Mesenchymal stem cell (in vitro differentiated cells and primary cell): ENCODE measurements around the gene KSR1.

ENCODE experiments used
- DNase-seq: peaks from one replicate; pipeline ENCODE4 v3.0.0-alpha.2; 2013
- H2AFZ ChIP-seq: one replicate; pipeline ENCODE4 v1.6.1; 2013; ENCODE audit warnings: low read depth, mild to moderate bottlenecking, control low read depth, inconsistent platforms, low read length, moderate library complexity
- H2AK5ac ChIP-seq: 2 replicates; pipeline ENCODE4 v1.6.1; 2013; ENCODE audit warnings: low read length, moderate library complexity, mild to moderate bottlenecking, inconsistent platforms; ENCODE audit not compliant: severe bottlenecking
- H2BK120ac ChIP-seq: one replicate; pipeline ENCODE4 v1.6.1; 2013; ENCODE audit warnings: low read depth, mild to moderate bottlenecking, inconsistent platforms, low read length, moderate library complexity
- H2BK12ac ChIP-seq, 2 experiments: one replicate each; pipeline ENCODE4 v1.6.1; 2013; ENCODE audit warnings: inconsistent platforms in 2 of 2, low read length in 2 of 2, mild to moderate bottlenecking in 2 of 2, moderate library complexity in 2 of 2, control low read depth in 1 of 2
- H2BK15ac ChIP-seq: one replicate; pipeline ENCODE4 v1.6.1; 2013; ENCODE audit warnings: mild to moderate bottlenecking, low read depth, inconsistent platforms; ENCODE audit not compliant: poor library complexity, severe bottlenecking
- H2BK5ac ChIP-seq: 2 replicates; pipeline ENCODE4 v1.6.1; 2013; ENCODE audit warnings: low read depth, mild to moderate bottlenecking, low read length, control low read depth, inconsistent platforms; ENCODE audit not compliant: poor library complexity, severe bottlenecking
- H3K14ac ChIP-seq, 2 experiments: one replicate each; pipeline ENCODE4 v1.6.1; 2013; ENCODE audit warnings: inconsistent platforms in 2 of 2, low read length in 2 of 2, control low read depth in 1 of 2, mild to moderate bottlenecking in 1 of 2, moderate library complexity in 1 of 2
- H3K18ac ChIP-seq, 2 experiments: one replicate each; pipeline ENCODE4 v1.6.1; 2013; ENCODE audit warnings: inconsistent platforms in 2 of 2, low read length in 2 of 2, control low read depth in 1 of 2, low read depth in 1 of 2, mild to moderate bottlenecking in 1 of 2
- H3K23ac ChIP-seq, 2 experiments: one replicate each; pipeline ENCODE4 v1.6.1; 2013; ENCODE audit warnings: inconsistent platforms in 2 of 2, low read length in 2 of 2, mild to moderate bottlenecking in 2 of 2, moderate library complexity in 2 of 2, control low read depth in 1 of 2
- H3K27ac ChIP-seq: 2 replicates; pipeline ENCODE4 v1.5.1; 2013; ENCODE audit warnings: mild to moderate bottlenecking, moderate library complexity, low read length, control low read depth, inconsistent platforms; ENCODE audit not compliant: poor library complexity, severe bottlenecking
- H3K27me3 ChIP-seq, 2 experiments: 2 replicates each; pipeline versions ENCODE4 v1.6.1 to v1.7.0; 2013; ENCODE audit warnings: low read length in 2 of 2, mild to moderate bottlenecking in 2 of 2, moderate library complexity in 2 of 2, control low read depth in 1 of 2, inconsistent platforms in 1 of 2; ENCODE audit not compliant: control insufficient read depth in 1 of 2, insufficient read depth in 1 of 2
- H3K36me3 ChIP-seq, 2 experiments: 2 replicates each; pipeline versions ENCODE4 v1.6.1 to v1.7.0; 2013; ENCODE audit warnings: low read length in 2 of 2, control low read depth in 1 of 2, inconsistent platforms in 1 of 2, low read depth in 1 of 2, mild to moderate bottlenecking in 1 of 2; ENCODE audit not compliant: insufficient read depth in 2 of 2, control insufficient read depth in 1 of 2
- H3K4ac ChIP-seq, 2 experiments: one replicate each; pipeline ENCODE4 v1.6.1; 2013; ENCODE audit warnings: inconsistent platforms in 2 of 2, low read length in 2 of 2, mild to moderate bottlenecking in 2 of 2, moderate library complexity in 2 of 2, control low read depth in 1 of 2, low read depth in 1 of 2
- H3K4me1 ChIP-seq: 2 replicates; pipeline ENCODE4 v1.6.1; 2013; ENCODE audit warnings: low read depth, low read length, control low read depth; ENCODE audit not compliant: control insufficient read depth, insufficient read depth
- H3K4me2 ChIP-seq: 2 replicates; pipeline ENCODE4 v1.6.1; 2013; ENCODE audit warnings: low read length, mild to moderate bottlenecking, inconsistent platforms; ENCODE audit not compliant: poor library complexity, severe bottlenecking
- H3K4me3 ChIP-seq, 2 experiments: 2 replicates each; pipeline versions ENCODE4 v1.5.1 to v1.7.0; 2013; ENCODE audit warnings: low read length in 2 of 2, mild to moderate bottlenecking in 2 of 2, control low read depth in 1 of 2, low read depth in 1 of 2; ENCODE audit not compliant: insufficient read depth in 1 of 2
- H3K79me1 ChIP-seq: replicated peaks from 2 replicates; pipeline ENCODE4 v1.6.1; 2013; ENCODE audit warnings: mild to moderate bottlenecking, control low read depth, low read length, inconsistent platforms; ENCODE audit not compliant: poor library complexity, severe bottlenecking
- H3K9ac ChIP-seq: 2 replicates; pipeline ENCODE4 v1.7.0; 2013; ENCODE audit warnings: mild to moderate bottlenecking, low read length, moderate library complexity
- H3K9me3 ChIP-seq: 2 replicates; pipeline ENCODE4 v1.7.0; 2013; ENCODE audit warnings: mild to moderate bottlenecking, low read length; ENCODE audit not compliant: control insufficient read depth
- H4K8ac ChIP-seq: one replicate; pipeline ENCODE4 v1.6.1; 2013; ENCODE audit warnings: inconsistent platforms, mild to moderate bottlenecking, low read length, moderate library complexity
- H4K91ac ChIP-seq: one replicate; pipeline ENCODE4 v1.6.1; 2013; ENCODE audit warnings: mild to moderate bottlenecking, low read length, inconsistent platforms
- WGBS: methylation state at CpG from one replicate; pipeline ENCODE4 v1.1.7; 2013; ENCODE audit warnings: mixed read lengths; 5-methylcytosine and 5-hydroxymethylcytosine counted together

The KSR1 gene

DNA sequence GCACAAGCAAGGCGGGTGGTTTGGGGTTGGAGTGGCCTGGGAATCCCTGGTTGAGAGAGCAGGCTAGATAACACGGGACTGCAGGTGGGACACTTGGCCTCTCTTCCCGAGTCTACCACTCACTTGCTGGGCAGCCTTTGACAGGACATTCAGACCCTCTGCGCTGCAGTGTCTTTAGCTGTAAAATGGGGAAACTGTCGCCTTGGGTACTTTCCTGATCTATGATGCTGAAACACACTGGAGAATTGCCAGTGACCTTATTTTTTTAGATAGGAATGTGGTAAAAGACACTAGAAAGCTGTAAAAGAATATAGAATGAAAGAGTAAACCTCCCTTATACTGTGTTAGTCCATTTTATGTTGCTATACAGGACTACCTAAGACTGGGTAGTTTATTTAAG lies 30.5 kb downstream of the KSR1 start:
- WGBS, result 98% methylated on average over 5 of the region's 5 CpGs

GRCh38 chr17:27488231-27488630 lies 32.0 kb downstream of the KSR1 start:
- H2BK15ac ChIP-seq, result no peak overlapping the region
- H2AK5ac ChIP-seq, result no peak overlapping the region
- no peaks in the 10 kb centered on the region for H3K9me3 ChIP-seq
- no peak overlapping the region for H3K27ac ChIP-seq
- H3K9ac ChIP-seq, result no peak overlapping the region
- no peak overlapping the region for H3K4me3 ChIP-seq
- no peak overlapping the region for H3K23ac ChIP-seq
- H3K4ac ChIP-seq, result no peak overlapping the region
- no peak overlapping the region for H2BK12ac ChIP-seq
- no peak overlapping the region for H2AFZ ChIP-seq
- H2BK120ac ChIP-seq, result no peak overlapping the region
- no peaks in the 10 kb centered on the region for H3K27me3 ChIP-seq
- no peak overlapping the region for H3K4me2 ChIP-seq
- H3K14ac ChIP-seq, result no peak overlapping the region
- peaks cover 0 to 22% of the 10 kb centered on the region in 2 experiments for H3K36me3 ChIP-seq
- H3K4me1 ChIP-seq, result peaks cover 24% of the 10 kb centered on the region
- H4K8ac ChIP-seq, result no peak overlapping the region
- no peak overlapping the region for H3K18ac ChIP-seq
- H2BK5ac ChIP-seq, result no peak overlapping the region
- peaks cover 35% of the 10 kb centered on the region for H3K79me1 ChIP-seq
- no peak overlapping the region for H4K91ac ChIP-seq
- DNase-seq, result no peak

More for the DNA sequence above, 30.5 kb downstream of the KSR1 start:
- Histone ChIP-seq H2AK5ac (no peak overlapping the region), H3K27ac (no peak overlapping the region), H3K9ac (no peak overlapping the region), H4K91ac (no peak overlapping the region), H2BK15ac (no peak overlapping the region), H3K18ac (no peak overlapping the region), H3K27me3 (no peaks in the 10 kb centered on the region), H2BK5ac (no peak overlapping the region), H2BK12ac (peak overlapping the region; percentile 22 to 76), H3K14ac (peak overlapping the region in 1 of 2 experiments; percentile 35), H3K4me1 (peaks cover 17% of the 10 kb centered on the region), H3K79me1 (peaks cover 32% of the 10 kb centered on the region), H3K4me3 (no peak overlapping the region), H2AFZ (no peak overlapping the region), H3K4ac (peak overlapping the region in 1 of 2 experiments; percentile 21), H3K23ac (no peak overlapping the region), H3K9me3 (no peaks in the 10 kb centered on the region), H3K4me2 (no peak overlapping the region), H2BK120ac (no peak overlapping the region), H3K36me3 (peaks cover 0 to 22% of the 10 kb centered on the region in 2 experiments), H4K8ac (peak overlapping the region; percentile 67)
- DNase-seq, result no peak

- H3K79me1 ChIP-seq, result peaks cover 31% of the 10 kb centered on the region
- no peak overlapping the region for H2BK120ac ChIP-seq
- H3K9ac ChIP-seq, result no peak overlapping the region
- no peak overlapping the region for H3K14ac ChIP-seq
- 65% methylated on average over 6 of the region's 7 CpGs for WGBS
- H2AFZ ChIP-seq, result no peak overlapping the region
- no peak overlapping the region for H2BK5ac ChIP-seq
- no peak overlapping the region for H3K4me2 ChIP-seq
- no peak overlapping the region for H3K23ac ChIP-seq
- H4K8ac ChIP-seq, result no peak overlapping the region
- H3K4me1 ChIP-seq, result peaks cover 28% of the 10 kb centered on the region
- H3K27me3 ChIP-seq, result no peaks in the 10 kb centered on the region
- no peak overlapping the region for H3K27ac ChIP-seq
- no peak overlapping the region for H3K4ac ChIP-seq
- H2BK12ac ChIP-seq, result no peak overlapping the region
- peak overlapping the region in 1 of 2 experiments; percentile 26 for H3K4me3 ChIP-seq
- H4K91ac ChIP-seq, result no peak overlapping the region
- no peaks in the 10 kb centered on the region for H3K9me3 ChIP-seq
- H3K36me3 ChIP-seq, result peaks cover 0 to 19% of the 10 kb centered on the region in 2 experiments
- H2BK15ac ChIP-seq, result no peak overlapping the region
- H2AK5ac ChIP-seq, result peak overlapping the region; percentile 49
- H3K18ac ChIP-seq, result no peak overlapping the region
- peak; percentile 30 for DNase-seq
These were observed 32.9 kb downstream of the KSR1 start for GRCh38 chr17:27489045-27489715.

GRCh38 chr17:27490391-27490790 lies 34.1 kb downstream of the KSR1 start:
- Histone ChIP-seq H2BK15ac (no peak overlapping the region), H3K4me2 (no peak overlapping the region), H3K4me1 (peaks cover 33% of the 10 kb centered on the region), H3K23ac (no peak overlapping the region), H2AFZ (no peak overlapping the region), H2AK5ac (no peak overlapping the region), H3K4ac (no peak overlapping the region), H3K9me3 (no peaks in the 10 kb centered on the region), H3K9ac (no peak overlapping the region), H3K36me3 (peaks cover 0 to 11% of the 10 kb centered on the region in 2 experiments), H3K4me3 (no peak overlapping the region), H4K8ac (no peak overlapping the region), H3K18ac (no peak overlapping the region), H4K91ac (no peak overlapping the region), H3K27ac (no peak overlapping the region), H2BK12ac (no peak overlapping the region), H2BK5ac (no peak overlapping the region), H2BK120ac (no peak overlapping the region), H3K14ac (no peak overlapping the region), H3K27me3 (no peaks in the 10 kb centered on the region), H3K79me1 (peaks cover 31% of the 10 kb centered on the region)
- no peak for DNase-seq
- WGBS, result 98% methylated on average over 3 of the region's 4 CpGs
